ENCODE results near the gene FOXA2.

- TF ChIP-seq, protein P1, sequence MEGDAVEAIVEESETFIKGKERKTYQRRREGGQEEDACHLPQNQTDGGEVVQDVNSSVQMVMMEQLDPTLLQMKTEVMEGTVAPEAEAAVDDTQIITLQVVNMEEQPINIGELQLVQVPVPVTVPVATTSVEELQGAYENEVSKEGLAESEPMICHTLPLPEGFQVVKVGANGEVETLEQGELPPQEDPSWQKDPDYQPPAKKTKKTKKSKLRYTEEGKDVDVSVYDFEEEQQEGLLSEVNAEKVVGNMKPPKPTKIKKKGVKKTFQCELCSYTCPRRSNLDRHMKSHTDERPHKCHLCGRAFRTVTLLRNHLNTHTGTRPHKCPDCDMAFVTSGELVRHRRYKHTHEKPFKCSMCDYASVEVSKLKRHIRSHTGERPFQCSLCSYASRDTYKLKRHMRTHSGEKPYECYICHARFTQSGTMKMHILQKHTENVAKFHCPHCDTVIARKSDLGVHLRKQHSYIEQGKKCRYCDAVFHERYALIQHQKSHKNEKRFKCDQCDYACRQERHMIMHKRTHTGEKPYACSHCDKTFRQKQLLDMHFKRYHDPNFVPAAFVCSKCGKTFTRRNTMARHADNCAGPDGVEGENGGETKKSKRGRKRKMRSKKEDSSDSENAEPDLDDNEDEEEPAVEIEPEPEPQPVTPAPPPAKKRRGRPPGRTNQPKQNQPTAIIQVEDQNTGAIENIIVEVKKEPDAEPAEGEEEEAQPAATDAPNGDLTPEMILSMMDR (IDR thresholded peaks at IDR 0.05): no peak
- TF ChIP-seq POLR2A (IDR thresholded peaks at IDR 0.05) (no peak), POLR2AphosphoS5 (IDR thresholded peaks at IDR 0.05) (no peak)
These were observed 11.9 kb downstream of the FOXA2 start for GRCh38 chr20:22572491-22572890.

All from sigmoid colon (tissue), 4 donors.